K562 (cell line): Measurements from ENCODE around the gene ARID4B. TPM values are rescaled to one million over a fixed set of nuclear protein-coding genes. Genes with fewer than 3 reads are reported as not detected.

ENCODE experiments used
- CAMTA2 ChIP-seq: fragments of 250-450 bp; sonication (Bioruptor Pico); conservative IDR thresholded peaks from 2 replicates; pipeline ENCODE4 v1.5.1; 2022
- CHAMP1 ChIP-seq: fragments of 450-650 bp; IDR thresholded peaks from 2 replicates; pipeline ENCODE4 v1.6.1; 2016; ENCODE audit warnings: mild to moderate bottlenecking
- FOXJ3 ChIP-seq: sonication (generic); formaldehyde crosslinking; IDR thresholded peaks from 2 replicates; pipeline ENCODE4 v1.4.0; 2020; ENCODE audit warnings: mild to moderate bottlenecking, missing genetic modification reagents
- HLTF ChIP-seq: fragments of 450-650 bp; IDR thresholded peaks from 2 replicates; pipeline ENCODE4 v1.6.1; 2016
- MCM5 ChIP-seq: fragments of 450-650 bp; IDR thresholded peaks from 2 replicates; pipeline ENCODE4 v1.6.1; 2016; ENCODE audit warnings: low read depth
- MEF2D ChIP-seq: conservative IDR thresholded peaks from 2 replicates; pipeline ENCODE4 v1.6.1; 2016; ENCODE audit warnings: low read depth, missing genetic modification characterization, missing compliant biosample characterization
- NFYB ChIP-seq: IDR thresholded peaks from 2 replicates; pipeline ENCODE4 v1.6.1; 2011; ENCODE audit warnings: mild to moderate bottlenecking, moderate library complexity; ENCODE audit not compliant: insufficient read length; ENCODE audit errors: extremely low read depth
- SMAD4 ChIP-seq: fragments of 250-450 bp; sonication (Bioruptor Pico); conservative IDR thresholded peaks from 2 replicates; pipeline ENCODE4 v1.8.0; 2021; ENCODE audit warnings: inconsistent platforms, mild to moderate bottlenecking, moderate library complexity
- ZNF324 ChIP-seq: fragments of 250-450 bp; sonication (Bioruptor Pico); IDR thresholded peaks from 2 replicates; pipeline ENCODE4 v1.4.0; 2020; ENCODE audit warnings: mild to moderate bottlenecking
- polyA plus RNA-seq, 8 experiments: library from polyadenylated mRNA; depleted of rRNA in 4 of 8; stranded (reverse) in 5 of 8; unstranded in 3 of 8; fragments of >200 nt; fragmentation: Nextera tagmentation in 2 of 8; fragmentation: Illumina TruSeq in 1 of 8; extraction: Ambion mirVana in 2 of 8; extraction: Trizol in 1 of 8; gene quantifications; 2 replicates each; pipeline versions ENCODE4 v1.2.1 to v1.2.3, GENCODE V29; 2011 to 2014; ENCODE audit warnings: inconsistent platforms in 1 of 8, missing spikeins in 1 of 8
- total RNA-seq, 7 experiments: library from RNA; depleted of rRNA in 6 of 7; stranded (reverse); fragments of >200 nt in 6 of 7; fragmentation: Illumina TruSeq in 2 of 7; extraction: Trizol in 2 of 7; gene quantifications; 2 replicates each; pipeline versions ENCODE4 v1.2.1 to v1.2.3, GENCODE V29; 2011 to 2021; ENCODE audit warnings: low replicate concordance in 1 of 7
- TF ChIP-seq, protein P1 (sequence below): fragments of 450-650 bp; formaldehyde crosslinking; IDR thresholded peaks from 2 replicates; pipeline ENCODE4 v1.4.0; 2020; ENCODE audit warnings: mild to moderate bottlenecking
- TF ChIP-seq, protein P2 (sequence below): fragments of 450-650 bp; IDR thresholded peaks from 2 replicates; pipeline ENCODE4 v1.7.1; 2018; ENCODE audit warnings: mild to moderate bottlenecking, low read depth; ENCODE audit not compliant: partially characterized antibody
- TF ChIP-seq, protein P3 (sequence below), 2 experiments: fragments of 450-650 bp; IDR thresholded peaks; 2 replicates each; pipeline ENCODE4 v1.6.1; 2016; ENCODE audit warnings: mild to moderate bottlenecking in 2 of 2, borderline replicate concordance in 1 of 2, low read depth in 1 of 2, moderate library complexity in 1 of 2

The ARID4B gene
- total and polyA plus RNA-seq, 9 of the 15 experiments (the other 6 are each of a cell fraction or from before 2014, with no cell fraction given) = 8.4 to 38.9 (median 18.5) TPM

- TF ChIP-seq, protein P1, sequence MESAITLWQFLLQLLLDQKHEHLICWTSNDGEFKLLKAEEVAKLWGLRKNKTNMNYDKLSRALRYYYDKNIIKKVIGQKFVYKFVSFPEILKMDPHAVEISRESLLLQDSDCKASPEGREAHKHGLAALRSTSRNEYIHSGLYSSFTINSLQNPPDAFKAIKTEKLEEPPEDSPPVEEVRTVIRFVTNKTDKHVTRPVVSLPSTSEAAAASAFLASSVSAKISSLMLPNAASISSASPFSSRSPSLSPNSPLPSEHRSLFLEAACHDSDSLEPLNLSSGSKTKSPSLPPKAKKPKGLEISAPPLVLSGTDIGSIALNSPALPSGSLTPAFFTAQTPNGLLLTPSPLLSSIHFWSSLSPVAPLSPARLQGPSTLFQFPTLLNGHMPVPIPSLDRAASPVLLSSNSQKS (CRISPR knock-in tag) = no peak
- TF ChIP-seq, protein P2, sequence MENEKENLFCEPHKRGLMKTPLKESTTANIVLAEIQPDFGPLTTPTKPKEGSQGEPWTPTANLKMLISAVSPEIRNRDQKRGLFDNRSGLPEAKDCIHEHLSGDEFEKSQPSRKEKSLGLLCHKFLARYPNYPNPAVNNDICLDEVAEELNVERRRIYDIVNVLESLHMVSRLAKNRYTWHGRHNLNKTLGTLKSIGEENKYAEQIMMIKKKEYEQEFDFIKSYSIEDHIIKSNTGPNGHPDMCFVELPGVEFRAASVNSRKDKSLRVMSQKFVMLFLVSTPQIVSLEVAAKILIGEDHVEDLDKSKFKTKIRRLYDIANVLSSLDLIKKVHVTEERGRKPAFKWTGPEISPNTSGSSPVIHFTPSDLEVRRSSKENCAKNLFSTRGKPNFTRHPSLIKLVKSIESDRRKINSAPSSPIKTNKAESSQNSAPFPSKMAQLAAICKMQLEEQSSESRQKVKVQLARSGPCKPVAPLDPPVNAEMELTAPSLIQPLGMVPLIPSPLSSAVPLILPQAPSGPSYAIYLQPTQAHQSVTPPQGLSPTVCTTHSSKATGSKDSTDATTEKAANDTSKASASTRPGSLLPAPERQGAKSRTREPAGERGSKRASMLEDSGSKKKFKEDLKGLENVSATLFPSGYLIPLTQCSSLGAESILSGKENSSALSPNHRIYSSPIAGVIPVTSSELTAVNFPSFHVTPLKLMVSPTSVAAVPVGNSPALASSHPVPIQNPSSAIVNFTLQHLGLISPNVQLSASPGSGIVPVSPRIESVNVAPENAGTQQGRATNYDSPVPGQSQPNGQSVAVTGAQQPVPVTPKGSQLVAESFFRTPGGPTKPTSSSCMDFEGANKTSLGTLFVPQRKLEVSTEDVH = peak; percentile 99
- TF ChIP-seq CAMTA2 (CRISPR knock-in tag) (no peak; the same call in 1 of the 2 replicates), HLTF (0 out of 2 replicates have a peak, but pooled peaks have one; percentile 51), FOXJ3 (CRISPR knock-in tag) (no peak), NFYB (no peak), ZNF324 (CRISPR knock-in tag) (0 out of 2 replicates have a peak, but pooled peaks have one; percentile 47), MEF2D (tag) (no peak), CHAMP1 (0 out of 2 replicates have a peak, but pooled peaks have one; percentile 14), SMAD4 (CRISPR knock-in tag) (peak; percentile 71; the same call in 1 of the 2 replicates), MCM5 (no peak)
- TF ChIP-seq, protein P3, sequence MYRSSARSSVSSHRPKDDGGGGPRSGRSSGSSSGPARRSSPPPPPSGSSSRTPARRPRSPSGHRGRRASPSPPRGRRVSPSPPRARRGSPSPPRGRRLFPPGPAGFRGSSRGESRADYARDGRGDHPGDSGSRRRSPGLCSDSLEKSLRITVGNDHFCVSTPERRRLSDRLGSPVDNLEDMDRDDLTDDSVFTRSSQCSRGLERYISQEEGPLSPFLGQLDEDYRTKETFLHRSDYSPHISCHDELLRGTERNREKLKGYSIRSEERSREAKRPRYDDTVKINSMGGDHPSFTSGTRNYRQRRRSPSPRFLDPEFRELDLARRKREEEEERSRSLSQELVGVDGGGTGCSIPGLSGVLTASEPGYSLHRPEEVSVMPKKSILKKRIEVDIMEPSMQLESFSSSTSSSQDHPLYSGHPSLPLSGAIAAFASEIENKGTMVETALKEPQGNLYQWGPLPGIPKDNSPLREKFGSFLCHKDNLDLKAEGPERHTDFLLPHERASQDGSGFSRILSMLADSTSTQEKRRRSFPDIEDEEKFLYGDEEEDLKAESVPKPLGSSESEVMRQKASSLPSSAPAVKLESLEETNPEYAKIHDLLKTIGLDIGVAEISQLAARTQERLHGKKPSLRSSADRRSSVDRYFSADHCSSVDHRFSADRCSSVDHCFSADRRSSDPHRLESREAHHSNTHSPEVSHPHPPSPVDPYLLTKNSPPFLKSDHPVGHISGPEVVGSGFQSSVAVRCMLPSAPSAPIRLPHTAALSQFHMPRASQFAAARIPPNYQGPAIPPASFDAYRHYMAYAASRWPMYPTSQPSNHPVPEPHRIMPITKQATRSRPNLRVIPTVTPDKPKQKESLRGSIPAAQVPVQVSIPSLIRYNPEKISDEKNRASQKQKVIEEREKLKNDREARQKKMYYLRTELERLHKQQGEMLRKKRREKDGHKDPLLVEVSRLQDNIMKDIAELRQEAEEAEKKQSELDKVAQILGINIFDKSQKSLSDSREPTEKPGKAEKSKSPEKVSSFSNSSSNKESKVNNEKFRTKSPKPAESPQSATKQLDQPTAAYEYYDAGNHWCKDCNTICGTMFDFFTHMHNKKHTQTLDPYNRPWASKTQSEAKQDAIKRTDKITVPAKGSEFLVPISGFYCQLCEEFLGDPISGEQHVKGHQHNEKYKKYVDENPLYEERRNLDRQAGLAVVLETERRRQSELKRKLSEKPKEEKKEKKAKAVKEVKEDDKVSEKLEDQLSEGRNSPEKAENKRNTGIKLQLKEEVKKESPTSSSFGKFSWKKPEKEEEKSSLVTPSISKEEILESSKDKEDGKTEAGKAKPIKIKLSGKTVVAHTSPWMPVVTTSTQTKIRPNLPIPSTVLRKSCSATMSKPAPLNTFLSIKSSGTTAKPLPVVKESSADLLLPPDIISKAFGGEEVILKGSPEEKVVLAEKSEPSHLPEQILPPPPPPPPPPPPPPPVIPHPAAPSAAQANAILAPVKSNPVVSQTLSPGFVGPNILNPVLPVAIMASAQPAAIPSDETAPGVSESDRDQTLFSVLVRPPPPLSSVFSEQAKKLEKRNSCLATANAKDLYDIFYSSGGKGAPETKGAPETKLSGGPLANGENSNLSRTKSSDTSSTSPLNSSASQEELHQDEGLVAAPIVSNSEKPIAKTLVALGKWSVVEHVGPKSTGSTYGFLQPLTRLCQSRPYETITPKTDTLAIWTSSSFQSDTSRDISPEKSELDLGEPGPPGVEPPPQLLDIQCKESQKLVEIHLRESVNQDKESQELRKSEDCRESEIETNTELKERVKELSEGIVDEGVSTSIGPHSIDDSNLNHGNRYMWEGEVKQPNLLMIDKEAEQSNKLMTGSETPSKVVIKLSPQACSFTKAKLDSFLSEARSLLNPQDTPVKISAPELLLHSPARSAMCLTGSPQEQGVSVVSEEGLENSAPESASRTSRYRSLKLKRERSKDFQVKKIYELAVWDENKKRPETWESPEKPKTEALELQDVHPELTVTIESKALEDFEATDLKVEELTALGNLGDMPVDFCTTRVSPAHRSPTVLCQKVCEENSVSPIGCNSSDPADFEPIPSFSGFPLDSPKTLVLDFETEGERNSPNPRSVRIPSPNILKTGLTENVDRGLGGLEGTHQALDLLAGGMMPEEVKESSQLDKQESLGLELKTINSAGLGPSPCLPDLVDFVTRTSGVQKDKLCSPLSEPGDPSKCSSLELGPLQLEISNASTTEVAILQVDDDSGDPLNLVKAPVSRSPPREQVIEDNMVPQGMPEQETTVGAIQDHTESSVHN (IDR thresholded peaks at IDR 0.05; ENCODE audit: borderline replicate concordance in 1 of 2, low read depth in 1 of 2) = no peak
Observed at GRCh38 chr1:235160957-235161684, 166.9 kb downstream of the ARID4B start, which contains the start of gene RBM34 (continued).
